Measurements from ENCODE around the gene ABCG2. TPM values are rescaled to one million over a fixed set of nuclear protein-coding genes. Genes with fewer than 3 reads are reported as not detected.

ABCG2 gene
- total and polyA plus RNA-seq, 2 of the 4 experiments (the other 2 are of a cell fraction), result 0.50 to 1.1 TPM

DNA sequence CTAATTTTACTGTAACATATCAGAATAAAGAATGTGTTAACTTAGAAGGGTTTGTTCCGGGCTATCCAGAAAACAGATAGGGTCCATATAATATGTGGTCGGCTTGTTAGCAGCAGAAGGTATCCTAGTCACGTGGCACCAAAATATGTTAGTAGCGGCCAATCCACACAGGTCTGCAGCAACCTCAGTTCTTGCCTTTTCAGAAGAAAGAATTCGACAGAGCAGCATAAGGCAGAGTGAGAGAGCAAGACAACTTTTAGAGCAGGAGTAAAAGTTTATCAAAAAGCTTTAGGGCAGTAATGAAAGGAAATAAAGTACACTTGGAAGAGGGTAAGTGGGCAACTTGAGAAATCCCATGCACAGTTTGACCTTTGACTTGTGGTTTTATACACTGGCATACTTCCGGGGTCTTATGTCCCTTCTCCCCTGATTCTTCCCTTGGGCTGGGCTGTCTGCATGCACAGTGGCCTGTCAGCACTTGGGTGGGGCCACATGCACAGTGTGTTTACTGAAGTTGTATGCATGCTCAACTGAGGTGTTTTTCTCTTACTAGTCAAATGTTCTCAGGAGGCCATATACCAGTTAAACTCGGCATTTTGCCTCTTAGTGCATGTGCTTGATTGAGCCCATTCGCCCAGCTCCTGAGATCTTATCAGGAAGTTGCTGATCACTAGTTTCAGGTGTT, 37.0 kb upstream of the ABCG2 start:
- BruUV-seq (replicated peaks), result no TSS peak
- CTCF ChIA-PET, result interaction anchor here (1.2 kb wide), 1 partner anchor 17 kb away, joined by 3 read pairs; no protein-coding TSS in a partner anchor
- H2BK20ac ChIP-seq (ENCODE audit: low read depth, low read length), result no peak overlapping the region

More for the DNA sequence above, 37.0 kb upstream of the ABCG2 start:
- Histone ChIP-seq H4K8ac (ENCODE audit: low read depth in 2 of 2, low read length in 2 of 2) (no peak overlapping the region), H3K9me1 (ENCODE audit: insufficient read depth, low read length) (no peaks in the 10 kb centered on the region), H3K4me1 (ENCODE audit: control insufficient read depth, insufficient read depth, low read length) (no peaks in the 10 kb centered on the region), H2AK5ac (ENCODE audit: low read depth, low read length) (no peak overlapping the region), H2BK15ac (ENCODE audit: low read depth, low read length) (no peak overlapping the region), H3K18ac (ENCODE audit: low read depth, low read length) (no peak overlapping the region), H2AK9ac (replicated peaks; ENCODE audit: low read depth, low read length, poor library complexity) (no peak overlapping the region), H3K56ac (ENCODE audit: extremely low read depth, insufficient read depth, low read length) (no peak overlapping the region), H3K27ac (ENCODE audit: insufficient read depth, low read length) (no peak overlapping the region), H3K4me2 (ENCODE audit: low read depth, low read length) (no peak overlapping the region), H2BK120ac (ENCODE audit: low read depth, low read length) (no peak overlapping the region), H3K14ac (replicated peaks; ENCODE audit: low read depth, low read length) (no peak overlapping the region), H3K23ac (ENCODE audit: low read depth, low read length) (no peak overlapping the region), H3K36me3 (ENCODE audit: control insufficient read depth, insufficient read depth, low read length) (no peaks in the 10 kb centered on the region), H2BK5ac (ENCODE audit: low read depth, low read length, poor library complexity, severe bottlenecking) (no peak overlapping the region), H3K4me3 (ENCODE audit: insufficient read depth, low read depth, low read length) (no peak overlapping the region), H3K9me3 (ENCODE audit: control insufficient read depth, insufficient read depth, low read length) (no peaks in the 10 kb centered on the region), H4K20me1 (ENCODE audit: insufficient read depth, low read length) (no peaks in the 10 kb centered on the region), H4K5ac (ENCODE audit: low read depth, low read length) (no peak overlapping the region), H2AFZ (replicated peaks; ENCODE audit: low read length, poor library complexity) (no peak overlapping the region), H4K91ac (ENCODE audit: insufficient read depth, low read depth, low read length) (no peak overlapping the region), H3K4ac (ENCODE audit: low read depth, low read length) (no peak overlapping the region), H3K27me3 (ENCODE audit: control insufficient read depth, insufficient read depth, low read length) (no peaks in the 10 kb centered on the region), H3K79me1 (ENCODE audit: low read depth in 1 of 2, low read length in 2 of 2) (no peaks in the 10 kb centered on the region), H3K9ac (ENCODE audit: low read depth, low read length) (no peak overlapping the region)
- POLR2A ChIA-PET (ENCODE audit: unreplicated experiment), result no interaction called here
- ATAC-seq (ENCODE audit: low read depth) (no peak), DNase-seq (no peak)
- TF ChIP-seq, protein P1, sequence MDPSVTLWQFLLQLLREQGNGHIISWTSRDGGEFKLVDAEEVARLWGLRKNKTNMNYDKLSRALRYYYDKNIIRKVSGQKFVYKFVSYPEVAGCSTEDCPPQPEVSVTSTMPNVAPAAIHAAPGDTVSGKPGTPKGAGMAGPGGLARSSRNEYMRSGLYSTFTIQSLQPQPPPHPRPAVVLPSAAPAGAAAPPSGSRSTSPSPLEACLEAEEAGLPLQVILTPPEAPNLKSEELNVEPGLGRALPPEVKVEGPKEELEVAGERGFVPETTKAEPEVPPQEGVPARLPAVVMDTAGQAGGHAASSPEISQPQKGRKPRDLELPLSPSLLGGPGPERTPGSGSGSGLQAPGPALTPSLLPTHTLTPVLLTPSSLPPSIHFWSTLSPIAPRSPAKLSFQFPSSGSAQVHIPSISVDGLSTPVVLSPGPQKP (IDR thresholded peaks at IDR 0.05; ENCODE audit: borderline replicate concordance, low read depth, low read length), result no peak
- TF ChIP-seq MAFK (IDR thresholded peaks at IDR 0.05; ENCODE audit: low read depth, low read length) (no peak), NFE2L2 (IDR thresholded peaks at IDR 0.05; ENCODE audit: low read depth, low read length) (no peak), POLR2A (IDR thresholded peaks at IDR 0.05; ENCODE audit: low read depth, low read length) (no peak), RCOR1 (IDR thresholded peaks at IDR 0.05; ENCODE audit: insufficient replicate concordance, low read length) (no peak), BHLHE40 (IDR thresholded peaks at IDR 0.05; ENCODE audit: low read depth, low read length) (no peak), MAZ (IDR thresholded peaks at IDR 0.05; ENCODE audit: borderline replicate concordance, low read depth, low read length) (no peak), SMC3 (IDR thresholded peaks at IDR 0.05; ENCODE audit: low read depth, low read length) (no peak), MXI1 (IDR thresholded peaks at IDR 0.05; ENCODE audit: borderline replicate concordance, low read depth, low read length) (no peak), FOS (IDR thresholded peaks at IDR 0.05; ENCODE audit: low read depth, low read length) (no peak)
- TF ChIP-seq, protein P2, sequence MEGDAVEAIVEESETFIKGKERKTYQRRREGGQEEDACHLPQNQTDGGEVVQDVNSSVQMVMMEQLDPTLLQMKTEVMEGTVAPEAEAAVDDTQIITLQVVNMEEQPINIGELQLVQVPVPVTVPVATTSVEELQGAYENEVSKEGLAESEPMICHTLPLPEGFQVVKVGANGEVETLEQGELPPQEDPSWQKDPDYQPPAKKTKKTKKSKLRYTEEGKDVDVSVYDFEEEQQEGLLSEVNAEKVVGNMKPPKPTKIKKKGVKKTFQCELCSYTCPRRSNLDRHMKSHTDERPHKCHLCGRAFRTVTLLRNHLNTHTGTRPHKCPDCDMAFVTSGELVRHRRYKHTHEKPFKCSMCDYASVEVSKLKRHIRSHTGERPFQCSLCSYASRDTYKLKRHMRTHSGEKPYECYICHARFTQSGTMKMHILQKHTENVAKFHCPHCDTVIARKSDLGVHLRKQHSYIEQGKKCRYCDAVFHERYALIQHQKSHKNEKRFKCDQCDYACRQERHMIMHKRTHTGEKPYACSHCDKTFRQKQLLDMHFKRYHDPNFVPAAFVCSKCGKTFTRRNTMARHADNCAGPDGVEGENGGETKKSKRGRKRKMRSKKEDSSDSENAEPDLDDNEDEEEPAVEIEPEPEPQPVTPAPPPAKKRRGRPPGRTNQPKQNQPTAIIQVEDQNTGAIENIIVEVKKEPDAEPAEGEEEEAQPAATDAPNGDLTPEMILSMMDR (conservative IDR thresholded peaks at IDR 0.05; ENCODE audit: low read depth, low read length), result no peak
- in situ Hi-C loops (cut with MboI; ENCODE audit: low sequenced_read_pairs) (no loop called here), dilution Hi-C loops (cut with HindIII; ENCODE audit: low sequenced_read_pairs, unreplicated experiment) (no loop called here), intact Hi-C loops (cut with micrococcal nuclease) (no loop called here)
- WGBS, 2 experiments (ENCODE audit: extremely low coverage in 2 of 2, insufficient read length in 1 of 2), result 93% methylated on average over 4 of the region's 8 CpGs; no CpG with 5 or more reads in 1 of the 2 experiments

Data from IMR-90 (cell line).